Measurements from ENCODE around the gene CDRT15. TPM values are rescaled to one million over a fixed set of nuclear protein-coding genes. Genes with fewer than 3 reads are reported as not detected.
"Not testable (repeated sequence)": the region's sequence is repeated elsewhere in the genome, so short reads cannot be mapped to it uniquely, and the experiment has no call there.

Gene CDRT15
- total RNA-seq, 1 donor, result not detected

- DNase-seq (ENCODE audit: low read depth in 2 of 3, low spot score in 2 of 3), result not testable (repeated sequence)
These were observed 45.9 kb downstream of the CDRT15 start for GRCh38 chr17:14190774-14191173.

- DNase-seq (ENCODE audit: low read depth in 2 of 3, low spot score in 2 of 3), result not testable (repeated sequence)
These were observed 50.2 kb downstream of the CDRT15 start for GRCh38 chr17:14186443-14186842.

Other genes with a start within 250 kb of the CDRT15 start
- gene COX10, start 167.4 kb downstream of the CDRT15 start, total RNA-seq, result 21.3 TPM
- 4.6 TPM for gene HS3ST3B1, start 64.2 kb upstream of the CDRT15 start, total RNA-seq